ENCODE measurements around the gene MEIOSIN. TPM values are rescaled to one million over a fixed set of nuclear protein-coding genes. Genes with fewer than 3 reads are reported as not detected.

Gene MEIOSIN
- total RNA-seq, 1 experiment from 2014 or later: not detected

GRCh38 chr19:45757695-45758094 is 24.5 kb downstream of the MEIOSIN start:
- H3K4me1 Mint-ChIP-seq (ENCODE audit: low read depth, unreplicated experiment): no peaks in the 10 kb centered on the region
- BruUV-seq (replicated peaks): no TSS peak
- peaks cover 41% of the 10 kb centered on the region for H3K27me3 Mint-ChIP-seq (ENCODE audit: unreplicated experiment)

GRCh38 chr19:45758921-45759320 is 25.7 kb downstream of the MEIOSIN start:
- no peak for TF ChIP-seq CTCF (IDR thresholded peaks at IDR 0.05; ENCODE audit: unreplicated experiment)
- no peak for DNase-seq
- Mint-ChIP-seq H3K9me3 (ENCODE audit: low read depth, unreplicated experiment) (no peaks in the 10 kb centered on the region), H3K4me3 (ENCODE audit: low read depth, unreplicated experiment) (no peak overlapping the region), H3K4me1 (ENCODE audit: low read depth, unreplicated experiment) (no peaks in the 10 kb centered on the region), H3K27me3 (ENCODE audit: unreplicated experiment) (peaks cover 32% of the 10 kb centered on the region), H3K36me3 (ENCODE audit: insufficient read depth, unreplicated experiment) (no peaks in the 10 kb centered on the region), H3K27ac (ENCODE audit: unreplicated experiment) (no peak overlapping the region)
- BruUV-seq (replicated peaks): no TSS peak
- intact Hi-C loops (cut with micrococcal nuclease; ENCODE audit: unreplicated experiment): no loop called here
- CTCF ChIA-PET: no interaction called here

More at GRCh38 chr19:45757695-45758094, 24.5 kb downstream of the MEIOSIN start:
- Mint-ChIP-seq H3K27ac (ENCODE audit: unreplicated experiment) (no peak overlapping the region), H3K4me3 (ENCODE audit: low read depth, unreplicated experiment) (no peak overlapping the region), H3K9me3 (ENCODE audit: low read depth, unreplicated experiment) (no peaks in the 10 kb centered on the region), H3K36me3 (ENCODE audit: insufficient read depth, unreplicated experiment) (no peaks in the 10 kb centered on the region)
- CTCF ChIA-PET: interaction anchor here (1.1 kb wide), 1 partner anchor 10 kb away, joined by 3 read pairs; no protein-coding TSS in a partner anchor
- intact Hi-C loops (cut with micrococcal nuclease; ENCODE audit: unreplicated experiment): no loop called here
- TF ChIP-seq CTCF (IDR thresholded peaks at IDR 0.05; ENCODE audit: unreplicated experiment): no peak
- DNase-seq: no peak

- TF ChIP-seq CTCF (IDR thresholded peaks at IDR 0.05; ENCODE audit: unreplicated experiment): no peak
- DNase-seq: no peak
- BruUV-seq (replicated peaks): no TSS peak
- peaks cover 25% of the 10 kb centered on the region for H3K27me3 Mint-ChIP-seq (ENCODE audit: unreplicated experiment)
- CTCF ChIA-PET: interaction anchor here (0.5 to 1.3 kb wide), 4 partner anchors 8 to 69 kb away, joined by 3 read pairs; partner anchors contain the start of genes QPCTL, SIX5 and SNRPD2
- no peak overlapping the region for H3K4me3 Mint-ChIP-seq (ENCODE audit: low read depth, unreplicated experiment)
- no peak overlapping the region for H3K27ac Mint-ChIP-seq (ENCODE audit: unreplicated experiment)
- peaks cover 11% of the 10 kb centered on the region for H3K36me3 Mint-ChIP-seq (ENCODE audit: insufficient read depth, unreplicated experiment)
- no peaks in the 10 kb centered on the region for H3K9me3 Mint-ChIP-seq (ENCODE audit: low read depth, unreplicated experiment)
- intact Hi-C loops (cut with micrococcal nuclease; ENCODE audit: unreplicated experiment): no loop called here
- no peaks in the 10 kb centered on the region for H3K4me1 Mint-ChIP-seq (ENCODE audit: low read depth, unreplicated experiment)
These were observed 28.5 kb downstream of the MEIOSIN start for GRCh38 chr19:45761714-45762113.

- Mint-ChIP-seq H3K27ac (ENCODE audit: unreplicated experiment) (no peak overlapping the region), H3K27me3 (ENCODE audit: unreplicated experiment) (peaks cover 12% of the 10 kb centered on the region), H3K4me1 (ENCODE audit: low read depth, unreplicated experiment) (no peaks in the 10 kb centered on the region), H3K4me3 (ENCODE audit: low read depth, unreplicated experiment) (no peak overlapping the region), H3K36me3 (ENCODE audit: insufficient read depth, unreplicated experiment) (peaks cover 24% of the 10 kb centered on the region), H3K9me3 (ENCODE audit: low read depth, unreplicated experiment) (no peaks in the 10 kb centered on the region)
- CTCF ChIA-PET: interaction anchor here (0.6 to 1.3 kb wide), 3 partner anchors 32 to 71 kb away, joined by 3 to 5 read pairs (median 3); partner anchors contain the start of genes FBXO46, QPCTL and SNRPD2
- no peak for DNase-seq
- intact Hi-C loops (cut with micrococcal nuclease; ENCODE audit: unreplicated experiment): no loop called here
- BruUV-seq (replicated peaks): no TSS peak
- TF ChIP-seq CTCF (IDR thresholded peaks at IDR 0.05; ENCODE audit: unreplicated experiment): no peak
These were observed 29.8 kb downstream of the MEIOSIN start for GRCh38 chr19:45762870-45763631.
